Skin of body (tissue), 2 donors: ENCODE measurements around the gene RNF113A. TPM values are rescaled to one million over a fixed set of nuclear protein-coding genes. Genes with fewer than 3 reads are reported as not detected.
"Not testable (repeated sequence)": the region's sequence is repeated elsewhere in the genome, so short reads cannot be mapped to it uniquely, and the experiment has no call there.

Source experiments
- DNase-seq: peaks from one replicate; lab custom pipeline; 2025; lab: John Stamatoyannopoulos, UW
- total RNA-seq: library from RNA; depleted of rRNA; stranded (reverse); fragments of >200 nt; gene quantifications from one replicate; pipeline ENCODE4 v1.2.3, GENCODE V29; 2014

RNF113A gene
- total RNA-seq, result 9.0 TPM

GRCh38 chrX:119871599-119872395 is at the start of gene RNF113A, which contains the start of gene NDUFA1:
TSS of gene RNF113A (minus strand) at chrX:119871733. CDS start at chrX:119871613, 120 bp downstream.
TSS of gene NDUFA1 (plus strand) at chrX:119871832. CDS start at chrX:119871912, 80 bp downstream.
- DNase-seq, result peak; percentile 77

DNA sequence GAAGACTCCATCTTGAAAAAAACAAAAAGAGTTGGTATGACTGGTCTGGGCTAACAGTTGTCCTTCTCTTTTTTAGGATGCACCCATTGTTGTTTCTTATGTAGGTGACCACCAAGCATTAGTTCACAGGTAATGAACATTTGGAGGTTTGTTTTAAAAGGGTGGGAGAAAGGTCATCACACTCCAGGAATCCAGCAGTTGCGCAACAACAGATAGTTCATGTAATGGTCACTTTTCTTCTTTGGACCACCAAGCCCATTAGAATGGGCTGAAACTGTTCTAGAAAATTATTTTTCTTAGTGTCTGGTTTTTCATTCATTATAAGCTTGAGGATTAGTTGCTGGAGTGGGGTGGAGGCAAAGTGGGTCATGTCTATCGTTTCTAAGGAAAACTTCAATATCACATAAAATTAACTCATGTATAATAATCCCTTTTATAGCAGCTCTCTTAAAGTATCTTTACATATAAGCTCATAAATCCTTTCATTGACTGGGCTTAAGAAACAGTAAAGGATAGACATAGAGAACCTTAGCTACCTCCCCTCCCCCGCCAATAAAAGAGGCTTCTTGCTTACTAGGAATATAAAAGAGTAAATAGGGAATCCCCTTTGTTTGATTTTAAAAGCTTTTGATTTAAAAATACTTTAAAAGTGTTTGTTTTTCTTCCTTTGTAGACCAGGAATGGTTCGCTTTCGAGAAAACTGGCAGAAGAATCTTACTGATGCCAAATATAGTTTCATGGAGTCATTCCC is 48.5 kb upstream of the RNF113A start:
- no peak for DNase-seq

GRCh38 chrX:119917877-119918276 is 46.3 kb upstream of the RNF113A start:
- DNase-seq, result no peak

GRCh38 chrX:119916310-119916709 is 44.8 kb upstream of the RNF113A start:
- no peak for DNase-seq

GRCh38 chrX:119900976-119901375 is 29.4 kb upstream of the RNF113A start:
- no peak for DNase-seq

- no peak for DNase-seq
These were observed 27.6 kb upstream of the RNF113A start for GRCh38 chrX:119899125-119899524.

DNA sequence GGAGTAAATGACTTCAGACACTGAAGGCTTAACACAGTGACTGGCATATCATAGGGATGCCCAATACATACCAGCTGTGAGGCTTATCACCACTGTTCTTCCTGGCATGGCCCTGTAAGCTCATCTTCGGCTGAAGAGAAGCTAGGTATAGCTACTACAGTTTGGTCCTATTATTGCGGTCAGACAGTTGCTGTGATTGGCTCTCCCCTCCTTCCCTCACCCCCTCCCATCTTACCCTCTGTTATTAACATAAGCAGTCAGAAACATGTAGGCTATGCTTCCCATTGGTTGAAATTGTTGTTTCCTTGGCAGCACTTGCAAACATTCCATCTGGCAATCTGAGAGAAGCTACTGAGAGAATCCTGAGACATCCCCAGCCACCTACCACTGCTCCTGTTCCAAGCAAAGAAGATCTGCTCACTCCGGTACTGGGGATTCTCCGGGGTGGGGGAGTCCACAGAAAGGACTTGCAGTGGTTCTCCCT is 24.4 kb upstream of the RNF113A start, which contains the start of gene AKAP14:
TSS of gene AKAP14 (plus strand) at position 51 of the 484 bp plus-strand sequence. CDS start 7,331 bp downstream, outside the sequence.
- peak; percentile 0 for DNase-seq

GRCh38 chrX:119891961-119892692 is 20.6 kb upstream of the RNF113A start:
- DNase-seq, result not testable (repeated sequence)

DNA sequence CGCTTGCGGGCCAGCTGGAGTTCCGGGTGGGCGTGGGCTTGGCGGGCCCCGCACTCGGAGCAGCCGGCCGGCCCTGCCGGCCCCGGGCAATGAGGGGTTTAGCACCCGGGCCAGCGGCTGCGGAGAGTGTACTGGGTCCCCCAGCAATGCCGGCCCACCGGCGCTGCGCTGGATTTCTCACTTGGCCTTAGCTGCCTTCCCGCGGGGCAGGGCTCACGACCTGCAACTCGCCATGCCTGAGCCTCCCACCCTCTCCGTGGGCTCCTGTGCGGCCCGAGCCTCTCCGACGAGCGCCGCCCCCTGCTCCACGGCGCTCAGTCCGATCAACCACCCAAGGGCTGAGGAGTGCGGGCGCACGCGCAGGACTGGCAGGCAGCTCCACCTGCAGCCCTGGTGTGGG is 19.1 kb upstream of the RNF113A start:
- DNase-seq, result not testable (repeated sequence)

GRCh38 chrX:119887721-119888425 is 16.3 kb upstream of the RNF113A start:
- peak; percentile 1 for DNase-seq

GRCh38 chrX:119885554-119886428 is 14.3 kb upstream of the RNF113A start:
- no peak for DNase-seq

- DNase-seq, result peak; percentile 4
These were observed 9.3 kb upstream of the RNF113A start for GRCh38 chrX:119880552-119881437.

DNA sequence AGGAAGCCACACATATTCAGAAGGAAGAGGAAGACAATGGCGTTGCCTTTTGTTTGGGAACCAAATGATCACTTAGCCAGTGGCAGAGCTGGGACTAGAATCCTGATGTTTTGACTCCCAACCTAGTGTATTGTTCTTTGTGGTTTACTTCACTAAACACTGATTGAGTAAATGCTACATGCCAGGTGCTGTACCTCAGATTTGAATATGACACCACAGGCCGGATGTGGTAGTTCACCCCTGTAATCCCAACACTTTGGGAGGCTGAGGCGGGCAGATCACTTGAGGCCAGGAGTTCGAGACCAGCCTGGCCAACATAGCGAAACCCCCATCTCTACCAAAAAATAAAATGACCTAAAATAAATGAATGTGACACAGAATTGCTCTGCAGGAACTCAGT is 8.5 kb upstream of the RNF113A start:
- DNase-seq, result no peak

- DNase-seq, result no peak
These were observed 7.2 kb upstream of the RNF113A start for GRCh38 chrX:119878740-119879139.

- DNase-seq, result no peak
These were observed 311 bp downstream of the RNF113A start for GRCh38 chrX:119871245-119871598.

DNA sequence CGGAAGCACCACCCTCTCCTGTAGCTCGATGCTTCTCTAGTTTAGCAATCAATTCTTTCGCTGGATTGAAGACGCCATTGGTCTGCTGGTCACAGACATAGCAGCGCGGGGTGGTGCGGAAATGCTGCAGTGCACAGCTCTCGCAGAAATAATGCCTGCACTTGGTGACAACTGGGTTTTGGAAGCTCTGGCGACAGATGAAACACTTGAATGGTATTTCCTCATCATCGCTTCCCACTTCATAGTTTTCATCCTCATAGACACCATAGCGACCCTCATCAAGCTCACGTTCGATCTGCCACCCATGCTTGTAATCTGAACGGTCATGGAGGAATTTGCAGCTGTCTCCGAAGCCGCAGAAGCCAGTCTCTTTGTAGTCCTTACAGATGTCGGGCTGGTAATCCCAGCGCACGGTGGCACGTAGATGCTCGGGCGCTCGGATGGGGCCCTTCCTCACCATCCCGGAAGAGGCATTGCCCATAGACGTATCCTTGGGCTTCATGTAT is 854 bp downstream of the RNF113A start:
- peak; percentile 1 for DNase-seq

DNA sequence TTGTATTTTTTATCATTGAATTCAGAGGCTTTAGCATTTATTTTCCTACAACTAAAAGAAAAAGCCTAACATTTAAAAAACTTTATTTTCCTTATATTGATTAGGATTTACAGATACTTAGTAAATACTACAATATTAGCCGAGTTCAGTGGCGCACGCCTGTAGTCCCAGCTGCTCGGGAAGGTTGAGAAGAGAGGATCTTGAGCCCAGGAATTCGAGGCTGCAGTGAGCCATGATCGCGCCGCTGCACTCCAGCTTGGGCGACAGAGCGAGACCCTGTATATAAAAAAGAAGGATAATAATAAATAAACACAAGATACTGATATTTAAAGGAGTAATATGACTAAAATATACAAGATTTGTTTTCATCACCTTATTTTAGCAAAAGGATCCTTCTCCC is 18.1 kb downstream of the RNF113A start:
- DNase-seq, result no peak
